HG03521 (cell line): ENCODE results near the gene BCL6.
"Not testable (repeated sequence)": the region's sequence is repeated elsewhere in the genome, so short reads cannot be mapped to it uniquely, and the experiment has no call there.

Experiments
- ATAC-seq: cut with Tn5 transposase; IDR thresholded peaks from one replicate; pipeline ENCODE4 v1.9.1; 2021; ENCODE audit warnings: mild to moderate bottlenecking, moderate library complexity; ENCODE audit not compliant: unreplicated experiment

BCL6 gene

GRCh38 chr3:187681756-187682155 is 63.5 kb downstream of the BCL6 start:
- ATAC-seq: not testable (repeated sequence)

GRCh38 chr3:187679638-187680396 is 65.5 kb downstream of the BCL6 start:
- no peak for ATAC-seq

GRCh38 chr3:187678726-187679268 is 66.5 kb downstream of the BCL6 start:
- ATAC-seq: peak; percentile 48

GRCh38 chr3:187677604-187678003 is 67.7 kb downstream of the BCL6 start:
- ATAC-seq: no peak

GRCh38 chr3:187673012-187673411 is 72.3 kb downstream of the BCL6 start:
- no peak for ATAC-seq
